NCI-H2196 treated with DMSO at 0.1 percent for 48 hours (cell line): ENCODE measurements around the gene ME3.
"Not testable (repeated sequence)": the region's sequence is repeated elsewhere in the genome, so short reads cannot be mapped to it uniquely, and the experiment has no call there.

Experiments used
- DNase-seq: peaks from one replicate; lab custom pipeline; 2025; ENCODE audit not compliant: unreplicated experiment; lab: John Stamatoyannopoulos, UW

The ME3 gene

DNA sequence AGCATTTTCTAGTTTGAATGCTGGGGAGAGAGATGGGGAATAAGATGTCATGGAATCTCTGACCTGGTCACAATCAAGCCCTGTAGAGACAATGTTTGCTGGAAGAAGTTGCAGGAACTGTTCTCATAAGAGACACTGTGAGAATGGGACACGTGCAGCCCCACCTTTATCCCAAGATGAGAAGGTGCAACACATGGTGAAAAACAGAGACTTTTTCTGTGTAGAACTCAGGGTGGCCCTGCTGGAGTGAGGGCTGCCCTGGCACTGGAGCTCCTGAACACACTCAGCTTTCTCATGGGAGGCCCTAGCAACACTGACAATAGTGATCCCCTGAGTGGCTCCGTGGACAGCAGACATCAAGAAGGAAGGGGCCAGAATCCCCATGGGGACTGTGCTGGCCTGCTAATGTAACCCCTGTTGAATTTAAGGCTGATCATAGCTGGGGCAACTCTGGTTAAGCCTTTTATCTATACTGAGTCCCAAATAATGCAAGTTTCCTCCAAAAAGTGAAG is 106.6 kb downstream of the ME3 start:
- no peak for DNase-seq

DNA sequence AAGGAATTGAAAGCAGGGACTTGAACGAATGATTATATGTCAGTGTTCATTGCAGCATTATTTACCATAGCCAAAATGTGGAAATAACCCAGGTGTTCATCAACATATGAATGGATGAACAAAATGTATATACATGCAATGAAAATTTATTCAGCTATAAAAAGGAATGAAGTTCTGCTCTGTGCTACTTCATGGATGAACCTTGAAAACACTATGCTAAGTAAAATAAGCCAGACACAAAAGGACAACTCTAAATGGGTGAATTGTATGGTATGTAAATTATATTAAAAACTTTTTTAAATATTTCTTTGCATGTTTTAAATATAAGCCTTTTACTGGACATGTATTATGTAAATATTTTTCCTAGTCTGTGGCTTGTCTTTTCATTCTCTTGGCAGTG is 107.0 kb downstream of the ME3 start:
- no peak for DNase-seq

DNA sequence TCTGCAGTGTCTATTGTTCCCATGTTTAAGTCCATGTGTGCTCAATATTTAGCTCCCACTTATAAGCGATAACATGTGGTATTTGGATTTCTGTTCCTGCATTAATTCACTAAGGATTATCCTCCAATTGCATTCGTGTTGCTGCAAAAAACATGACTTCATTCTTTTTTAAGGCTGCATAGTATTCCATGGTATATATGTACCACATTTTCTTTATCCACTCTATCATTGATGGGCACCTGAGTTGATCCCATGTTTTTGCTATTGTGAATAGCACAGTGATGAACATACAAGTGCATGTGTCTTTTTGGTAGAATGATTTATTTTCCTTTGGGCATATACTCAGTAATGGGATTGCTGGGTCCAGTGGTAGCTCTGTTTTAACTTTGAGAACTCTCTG is 109.6 kb downstream of the ME3 start:
- not testable (repeated sequence) for DNase-seq

DNA sequence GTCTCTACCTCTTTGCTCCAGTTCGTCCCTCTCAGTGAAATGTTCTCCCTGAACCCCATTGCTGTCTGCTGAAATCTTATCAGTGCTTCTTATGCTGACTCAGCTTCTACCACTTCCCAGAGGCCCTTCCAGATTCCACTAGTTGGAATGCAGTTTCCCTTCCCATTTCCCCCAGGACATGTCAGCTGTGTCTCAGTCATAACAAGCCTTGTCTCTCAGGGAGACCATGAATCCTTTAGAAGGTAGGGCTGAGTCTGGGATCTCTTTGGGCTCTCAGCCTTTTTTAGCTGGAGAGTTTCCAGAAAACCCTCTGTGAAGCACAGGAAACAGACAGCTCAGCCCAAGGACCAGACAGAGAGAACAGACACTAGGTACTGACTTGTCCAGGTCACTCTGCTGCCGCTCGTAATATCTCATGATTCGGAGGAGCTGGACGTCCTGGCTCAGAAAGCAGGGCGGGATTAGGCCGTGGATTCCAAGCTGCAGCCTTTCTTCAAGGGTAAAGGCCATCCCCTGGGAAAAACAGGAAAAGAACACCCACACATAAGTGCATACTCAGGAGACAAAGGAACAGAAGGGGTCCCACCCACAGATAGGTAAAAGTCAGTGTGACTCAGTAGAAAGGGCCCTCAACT is 113.0 kb downstream of the ME3 start:
- DNase-seq: no peak

DNA sequence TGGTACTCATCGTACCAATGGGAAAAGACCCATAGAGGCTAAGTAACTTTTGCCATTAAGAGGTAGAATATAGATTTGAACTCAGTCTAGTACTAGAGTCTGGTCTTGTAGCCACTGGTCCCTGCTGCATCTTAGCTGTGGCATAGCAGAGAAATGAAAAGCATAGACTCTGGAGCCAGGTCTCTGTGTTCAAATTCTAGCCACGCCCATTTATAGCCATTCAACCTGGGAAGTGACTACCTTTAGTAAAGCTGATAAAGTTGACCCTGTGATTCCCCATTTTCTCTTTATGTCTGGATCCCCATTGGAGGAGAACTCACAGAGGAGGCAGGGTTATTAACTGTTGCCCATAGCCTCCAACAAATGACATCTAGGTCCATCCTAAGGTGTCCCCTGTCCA is 113.6 kb downstream of the ME3 start:
- no peak for DNase-seq

DNA sequence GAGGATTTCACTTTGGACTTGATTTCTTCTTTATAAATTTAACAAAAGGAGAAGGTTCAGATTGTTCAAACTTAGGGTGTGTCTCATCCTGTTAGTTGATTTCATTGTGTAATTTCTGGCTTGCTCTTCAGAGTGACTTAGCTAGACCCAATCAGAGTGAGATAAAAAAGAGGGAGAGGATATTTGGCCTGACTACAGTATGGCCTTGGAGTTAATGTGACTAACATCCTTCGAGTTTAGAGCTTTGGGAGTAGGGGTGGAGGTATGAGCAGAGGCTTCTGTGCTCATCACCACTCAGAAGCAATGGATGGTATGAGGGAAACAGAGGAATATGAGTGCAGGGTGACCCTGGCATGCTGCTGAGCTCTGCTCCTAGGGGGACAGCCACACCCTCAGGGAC is 114.2 kb downstream of the ME3 start:
- no peak for DNase-seq

DNA sequence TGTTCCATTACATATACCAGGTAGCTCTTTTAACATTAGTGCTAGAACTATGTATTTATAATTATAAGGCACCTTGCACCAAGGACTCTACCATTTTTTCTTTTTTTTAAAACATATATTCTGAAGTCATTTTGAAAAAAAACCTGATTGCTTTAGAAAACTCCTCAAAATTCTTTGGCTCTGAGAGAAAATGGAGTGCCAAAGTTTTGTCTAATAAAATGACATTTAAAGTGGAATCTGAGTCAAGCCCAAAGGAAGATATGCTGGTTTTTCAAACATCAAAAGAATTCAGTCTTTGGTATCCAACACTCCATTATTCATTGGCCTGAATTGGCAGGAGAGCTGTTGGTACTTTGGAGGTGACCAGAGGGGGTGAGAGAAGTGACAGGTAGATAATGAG is 116.5 kb downstream of the ME3 start:
- no peak for DNase-seq

DNA sequence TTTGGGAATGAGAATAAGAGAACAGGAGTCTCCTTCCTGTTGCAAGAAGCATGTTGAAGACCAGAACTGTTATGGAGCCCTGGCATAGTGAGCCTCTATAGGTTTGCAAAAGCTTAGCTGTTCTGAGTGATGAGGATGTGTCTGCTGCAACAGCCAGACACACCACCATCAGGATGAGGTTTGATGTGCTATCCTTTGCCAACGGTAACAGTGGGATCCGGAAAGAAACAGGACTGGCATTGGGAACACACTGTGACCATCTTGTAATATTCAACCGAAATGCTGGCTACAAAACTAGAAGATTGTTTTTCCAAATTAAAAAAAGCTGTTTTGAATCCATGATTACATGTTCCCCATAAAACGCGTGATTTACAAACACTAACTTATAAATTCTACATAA is 117.0 kb downstream of the ME3 start:
- DNase-seq: no peak

DNA sequence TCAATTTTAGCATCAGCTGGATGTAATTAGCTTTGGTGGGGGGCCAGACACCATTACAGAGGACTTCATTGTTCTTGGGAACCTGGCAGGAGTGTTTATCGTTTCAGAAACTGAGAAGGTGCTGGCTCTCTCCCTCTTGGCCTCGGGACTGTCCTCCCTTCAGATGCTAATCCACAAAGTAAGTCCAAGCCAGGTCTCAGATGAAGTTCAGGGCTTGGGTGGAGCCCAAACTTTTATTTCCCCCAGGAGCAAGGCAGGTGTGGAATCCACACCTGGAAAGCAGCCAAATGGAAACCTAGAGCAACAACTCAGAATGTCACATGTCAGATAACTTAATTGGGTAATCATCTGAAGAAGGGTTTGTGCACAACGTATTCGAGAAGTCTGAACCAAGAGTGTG is 119.2 kb downstream of the ME3 start:
- no peak for DNase-seq

DNA sequence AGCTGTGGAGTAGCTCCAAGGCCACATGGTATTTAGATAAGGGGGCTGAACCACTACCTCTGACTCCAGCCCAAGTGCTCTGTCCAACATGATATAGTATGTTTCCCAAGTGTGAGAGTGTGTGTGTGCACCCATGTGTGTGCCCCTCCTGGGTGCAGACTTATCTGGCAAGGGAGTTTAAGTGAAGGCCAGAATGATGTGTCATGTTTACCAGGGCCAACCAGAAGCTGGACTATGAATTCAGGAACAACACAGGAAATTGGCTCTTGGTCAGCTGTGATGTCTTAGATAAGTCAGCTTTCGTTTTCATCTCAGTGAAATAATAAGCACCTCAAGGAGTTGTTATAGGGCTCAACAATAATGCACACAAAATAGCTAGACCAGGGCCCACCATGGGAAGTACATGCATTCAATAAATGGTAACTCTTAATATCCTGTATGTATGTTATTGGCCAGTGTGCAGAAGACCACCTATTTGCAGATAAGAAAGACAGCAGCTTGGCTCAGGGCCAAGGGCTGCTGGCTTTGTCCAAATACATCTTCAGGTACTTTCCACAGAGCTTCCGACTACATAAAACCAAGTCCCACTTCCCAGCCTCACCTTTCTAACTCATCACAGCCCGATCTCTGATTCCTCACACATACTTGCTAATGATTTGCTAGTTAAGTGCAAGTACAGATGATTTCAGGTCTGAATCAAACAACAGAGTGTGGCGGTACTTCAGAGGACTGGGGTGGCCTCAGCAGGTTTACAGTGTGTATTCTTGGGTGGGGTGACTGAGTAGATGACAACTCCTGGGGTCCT is 120.9 kb downstream of the ME3 start:
- peak; percentile 54 for DNase-seq

DNA sequence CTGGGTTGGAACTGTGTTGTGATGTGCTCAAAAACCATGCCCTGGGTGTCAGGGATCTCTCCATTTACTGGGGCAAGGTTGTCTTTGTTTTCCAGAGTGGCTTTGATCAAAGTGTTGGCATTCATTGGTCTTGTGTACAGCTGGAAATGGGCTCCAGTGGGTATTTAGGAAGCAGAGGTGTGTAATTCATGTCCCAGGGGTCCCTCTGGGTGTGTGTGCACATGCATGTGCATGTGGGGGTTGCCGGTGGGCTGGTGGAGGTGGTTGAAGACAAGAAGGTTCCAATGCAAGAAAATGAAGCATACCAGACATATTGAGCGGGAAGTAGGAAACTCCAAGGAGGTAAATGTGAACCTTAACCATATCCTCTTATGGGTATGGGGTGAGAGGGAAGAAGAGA is 121.7 kb downstream of the ME3 start:
- no peak for DNase-seq

DNA sequence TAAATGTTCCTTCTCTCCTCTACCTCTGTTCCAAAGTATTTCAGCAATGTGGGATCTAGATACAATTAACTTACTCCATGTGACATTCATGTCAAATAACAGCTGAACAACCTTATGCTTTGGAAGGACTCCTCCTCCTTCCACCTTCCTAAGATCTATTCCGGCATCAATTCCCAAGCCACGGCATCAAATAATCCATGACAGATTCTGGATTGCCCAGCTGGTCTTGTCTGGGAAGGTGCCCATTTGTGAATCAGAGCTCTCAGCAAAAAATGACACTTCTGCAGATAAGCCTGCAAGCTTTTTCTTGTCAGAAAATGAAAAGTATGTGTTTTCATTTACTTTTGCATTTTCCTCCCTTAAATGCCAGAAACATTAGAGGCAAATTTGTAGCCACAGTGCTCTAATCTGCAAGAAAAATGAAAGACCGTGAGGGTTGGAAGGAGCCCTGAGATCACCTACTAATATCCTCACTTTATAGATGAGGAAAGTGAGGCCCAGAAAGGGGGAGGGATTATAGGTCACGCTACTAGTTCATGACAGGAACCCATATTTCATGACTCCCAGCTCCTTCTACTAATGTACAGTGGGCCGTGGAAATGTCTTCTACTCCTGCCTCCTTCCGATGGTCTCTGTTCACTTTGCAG is 124.0 kb downstream of the ME3 start:
- no peak for DNase-seq

DNA sequence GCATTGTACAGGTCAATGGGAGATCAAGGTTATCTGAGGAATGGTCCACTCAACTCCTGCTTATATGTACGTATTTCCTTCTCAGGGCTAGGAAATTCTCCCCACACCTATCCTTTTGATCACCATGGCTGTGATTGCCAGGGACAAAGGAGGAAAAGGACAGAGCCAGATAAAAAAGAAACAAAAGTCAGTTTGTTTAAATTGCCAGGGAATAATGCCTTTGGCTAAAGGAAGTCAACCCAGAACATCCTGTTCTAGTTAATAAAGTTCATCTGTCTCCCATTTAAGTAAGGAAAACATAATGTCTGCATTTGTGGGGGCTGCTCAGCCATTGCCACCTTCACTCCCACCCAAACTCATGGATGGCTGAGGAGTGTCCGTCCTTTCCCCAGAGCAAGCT is 124.7 kb downstream of the ME3 start:
- no peak for DNase-seq

DNA sequence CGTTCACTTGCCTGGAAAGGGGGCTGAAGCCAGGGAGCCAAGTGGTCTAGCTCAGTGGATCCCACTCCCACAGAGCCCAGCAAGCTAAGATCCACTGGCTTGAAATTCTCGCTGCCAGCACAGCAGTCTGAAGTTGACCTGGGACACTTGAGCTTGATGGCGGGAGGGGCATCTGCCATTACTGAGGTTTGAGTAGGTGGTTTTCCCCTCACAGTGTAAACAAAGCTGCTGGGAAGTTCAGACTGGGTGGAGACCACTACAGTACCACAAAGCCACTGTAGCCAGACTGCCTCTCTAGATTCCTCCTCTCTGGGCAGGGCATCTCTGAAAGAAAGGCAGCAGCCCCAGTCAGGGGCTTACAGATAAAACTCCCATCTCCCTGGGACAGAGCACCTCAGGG is 131.1 kb downstream of the ME3 start:
- DNase-seq: not testable (repeated sequence)

DNA sequence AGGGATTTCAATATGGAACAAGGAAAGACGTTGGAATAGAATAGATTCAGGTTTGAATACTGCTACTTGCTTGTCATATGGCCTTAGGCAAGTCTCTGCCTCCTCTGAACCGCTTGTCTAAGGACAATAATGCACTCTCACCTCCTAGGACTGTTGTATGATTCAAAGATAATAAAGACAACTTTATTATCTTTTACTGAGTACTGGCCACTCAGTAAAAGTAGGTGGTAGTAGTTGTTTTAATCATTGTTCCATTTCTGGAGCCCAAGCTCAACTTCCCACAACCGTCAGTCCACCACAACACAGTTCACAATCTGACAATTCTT is 134.2 kb downstream of the ME3 start:
- no peak for DNase-seq

DNA sequence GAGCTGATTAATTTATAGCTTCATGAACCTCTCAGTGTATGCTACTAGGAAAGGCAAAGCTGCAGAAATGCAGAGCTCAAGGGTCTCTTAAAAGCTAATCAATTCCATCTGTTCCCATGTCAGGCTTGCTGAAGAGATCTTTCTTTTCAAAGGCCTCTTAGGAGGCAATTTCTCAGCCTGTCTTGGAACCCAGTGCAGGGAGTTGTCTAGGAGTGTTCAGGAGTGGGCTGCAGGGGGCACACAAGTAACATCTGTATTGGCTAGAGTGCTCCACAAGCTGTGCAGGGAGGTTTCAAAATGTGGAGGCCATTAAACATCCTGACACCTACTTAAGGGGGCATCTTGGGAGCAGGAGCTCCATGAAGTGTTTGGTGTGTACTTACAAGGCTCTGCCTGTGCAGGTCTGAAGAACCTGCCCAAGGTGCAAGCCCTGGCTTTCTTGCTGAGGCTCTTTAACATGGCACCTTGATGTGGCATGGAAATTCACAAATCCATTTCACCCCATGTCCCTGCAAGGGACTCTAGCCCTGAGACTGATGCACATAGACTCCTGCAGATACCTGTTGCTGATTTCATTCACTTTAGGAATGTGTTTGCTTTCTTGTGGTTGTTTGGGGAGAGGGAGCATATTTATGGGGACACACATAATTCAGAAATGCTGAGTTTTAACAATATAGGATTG is 134.7 kb downstream of the ME3 start:
- no peak for DNase-seq

DNA sequence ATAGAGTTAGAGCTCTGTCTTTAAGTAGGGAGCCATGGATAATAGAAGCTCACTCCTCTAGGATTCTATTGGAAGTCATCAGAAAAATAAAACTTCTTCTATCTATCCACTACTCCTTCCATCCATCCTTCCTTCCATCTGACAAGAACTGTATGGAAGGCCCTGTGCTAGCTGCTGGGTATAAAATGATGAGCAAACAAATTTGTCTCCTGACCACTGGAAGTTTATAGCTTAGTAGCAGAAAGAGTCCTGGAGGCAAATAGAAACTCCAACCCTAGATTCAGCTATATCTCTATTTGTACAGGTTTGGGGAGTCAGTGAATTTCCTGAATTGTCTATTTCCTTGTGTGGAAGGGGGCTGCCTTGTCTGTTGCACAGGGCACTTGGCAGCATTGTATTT is 136.6 kb downstream of the ME3 start:
- no peak for DNase-seq

DNA sequence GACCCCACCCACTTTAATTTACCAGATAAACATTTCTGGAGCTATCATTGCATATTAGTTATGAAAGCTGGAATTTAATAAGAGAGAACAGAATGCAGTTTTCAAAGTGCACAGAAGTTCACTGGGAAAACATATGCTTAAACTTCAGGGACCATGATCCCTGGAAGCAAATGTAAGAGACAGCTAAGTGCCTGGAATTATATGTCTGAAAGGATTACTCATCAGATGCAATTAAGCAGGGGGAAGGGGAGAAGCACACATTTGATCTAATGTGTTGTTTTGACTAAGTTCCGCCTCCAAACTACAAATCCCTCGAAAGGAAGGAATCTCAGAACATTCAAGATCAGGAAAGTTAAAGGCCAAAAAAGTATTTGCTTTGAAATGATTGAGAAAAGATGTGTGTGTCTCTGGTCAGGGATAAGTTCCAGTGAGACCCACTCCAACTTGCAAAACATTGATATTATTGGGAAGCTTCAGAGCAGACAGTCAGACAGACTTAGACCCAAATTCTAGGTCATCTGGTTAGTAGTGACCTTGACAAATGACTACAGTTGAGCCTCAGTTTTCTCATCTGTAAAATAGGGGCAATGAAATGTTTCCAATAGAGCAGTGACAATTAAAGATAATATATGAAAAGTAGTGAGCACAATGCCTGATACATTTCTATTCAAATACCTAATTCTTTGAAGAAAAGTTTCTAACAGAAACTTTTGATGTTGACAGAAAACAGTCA is 147.6 kb downstream of the ME3 start:
- no peak for DNase-seq

DNA sequence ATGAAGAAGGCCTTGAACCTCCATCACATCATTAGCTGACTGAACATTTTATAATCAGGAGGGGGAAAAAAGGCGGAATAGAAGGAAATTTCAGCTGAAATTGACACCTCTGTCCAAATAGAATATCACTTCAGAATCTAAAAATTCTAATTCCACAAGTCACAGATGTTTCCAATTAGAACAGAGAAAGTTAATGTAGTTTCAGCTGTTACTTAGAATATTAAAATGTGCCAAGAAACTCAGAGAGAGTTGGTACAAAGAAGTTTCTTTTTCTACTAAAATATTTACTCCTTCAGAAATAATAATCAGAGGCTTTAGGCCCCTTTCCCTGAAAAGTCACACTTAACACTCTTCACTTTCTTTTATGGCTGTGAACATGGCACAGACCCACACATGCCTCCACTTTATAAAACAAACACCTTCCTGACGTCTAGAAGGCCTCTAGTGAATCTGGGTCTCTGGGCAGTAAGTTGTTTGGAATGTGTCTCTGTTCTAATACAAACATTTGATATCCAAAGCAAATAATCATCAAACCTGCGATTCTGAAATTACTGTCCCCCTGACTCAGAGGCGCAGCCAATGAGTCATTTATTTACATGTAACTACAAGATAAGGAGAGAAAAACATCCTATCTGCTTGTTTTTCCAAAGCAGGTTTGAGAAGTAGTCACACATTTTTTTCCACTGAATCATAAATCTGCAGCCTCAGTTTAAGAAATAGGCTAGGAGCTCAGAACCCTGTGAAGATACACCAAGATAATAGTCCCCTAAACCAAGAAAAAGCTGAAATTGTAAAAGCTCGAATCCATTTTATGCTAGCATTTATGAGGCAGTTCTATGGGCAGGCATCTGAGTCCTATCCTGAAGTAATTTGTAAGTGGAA is 148.4 kb downstream of the ME3 start:
- no peak for DNase-seq

DNA sequence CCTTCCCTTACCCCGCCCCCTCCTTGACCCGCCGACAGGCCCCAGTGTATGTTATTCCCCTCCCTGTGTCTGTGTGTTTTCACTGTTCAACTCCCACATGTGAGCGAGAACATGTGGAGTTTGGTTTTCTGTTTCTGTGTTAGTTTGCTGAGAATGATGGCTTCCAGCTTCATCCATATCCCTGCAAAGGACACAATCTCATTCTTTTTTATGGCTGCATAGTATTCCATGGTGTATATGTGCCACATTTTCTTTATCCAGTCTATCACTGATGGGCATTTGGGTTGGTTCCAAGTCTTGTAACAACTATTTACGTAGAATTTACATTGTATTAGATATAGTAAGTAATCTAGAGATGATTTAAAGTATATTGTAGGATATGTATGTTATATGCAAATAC is 149.9 kb downstream of the ME3 start:
- DNase-seq: not testable (repeated sequence)
